ENCODE measurements around the gene ECM1. TPM values are rescaled to one million over a fixed set of nuclear protein-coding genes. Genes with fewer than 3 reads are reported as not detected.
A peak's percentile ranks its signal among the peaks of the same experiment; 100 is the strongest.

The ECM1 gene
- total and polyA plus RNA-seq, 2 donors (not counting 3 experiments of a cell fraction or from before 2014, with no cell fraction given): 7.2 to 16.6 TPM

GRCh38 chr1:150559656-150560010 is 51.7 kb downstream of the ECM1 start:
- no peaks in the 10 kb centered on the region for H3K9me1 ChIP-seq (replicated peaks; ENCODE audit: control insufficient read depth, extremely low read depth, insufficient read depth, low read length)
- ChIA-PET POLR2A (interaction anchor here (1.0 kb wide), 1 partner anchor 20 kb away, joined by 9 read pairs; the partner anchor contains the start of gene MCL1), CTCF (interaction anchor here (0.5 to 13.9 kb wide), 20 partner anchors 8 to 362 kb away, joined by 3 to 288 read pairs (median 8); partner anchors contain the start of genes ADAMTSL4, CTSK, ECM1 and ENSA)
- H3K9me3 ChIP-seq (replicated peaks; ENCODE audit: control insufficient read depth, insufficient read depth, low read length): no peaks in the 10 kb centered on the region
- intact Hi-C loops (cut with micrococcal nuclease) (loop anchor here (1.0 to 5.0 kb wide), 4 partner anchors 73 to 363 kb away; partner anchors contain the start of gene TARS2), dilution Hi-C loops (cut with MboI; ENCODE audit: extremely low pct_ligation_motif_present, low sequenced_read_pairs) (no loop called here)
- H3K9ac ChIP-seq (replicated peaks; ENCODE audit: extremely low read depth, insufficient read depth, low read length): no peak overlapping the region
- peaks cover 52% of the 10 kb centered on the region for H3K4me1 ChIP-seq (ENCODE audit: control insufficient read depth, extremely low read depth, insufficient read depth, low read length)
- H3K4me3 ChIP-seq (replicated peaks in 1 of 3; ENCODE audit: insufficient read depth in 1 of 3, low read depth in 1 of 3, low read length in 3 of 3): no peak overlapping the region
- TF ChIP-seq GATA2 (IDR thresholded peaks at IDR 0.05; ENCODE audit: insufficient read depth, insufficient read length, low read depth, low read length) (no peak), POLR2A (IDR thresholded peaks at IDR 0.05; ENCODE audit: low read depth, low read length) (no peak), POLR2AphosphoS5 (IDR thresholded peaks at IDR 0.05; ENCODE audit: insufficient read depth, low read depth, low read length) (no peak), FOS (IDR thresholded peaks at IDR 0.05; ENCODE audit: borderline replicate concordance, insufficient read depth, low read length) (no peak), JUN (IDR thresholded peaks at IDR 0.05; ENCODE audit: borderline replicate concordance, insufficient read depth, insufficient read length, low read depth) (no peak), EZH2 (IDR thresholded peaks at IDR 0.05; ENCODE audit: borderline replicate concordance, low read depth, low read length, severe bottlenecking) (no peak), MYC (IDR thresholded peaks at IDR 0.05; ENCODE audit: low read depth, low read length) (no peak), CTCF (IDR thresholded peaks at IDR 0.05; ENCODE audit: extremely low read depth in 1 of 2, insufficient read depth in 1 of 2, low read depth in 1 of 2, low read length in 2 of 2) (no peak), MAX (IDR thresholded peaks at IDR 0.05; ENCODE audit: insufficient read depth, insufficient read length) (no peak)
- no TSS peak for BruUV-seq (replicated peaks)
- H3K27ac ChIP-seq (ENCODE audit: insufficient read depth, low read depth, low read length): peak overlapping the region; percentile 62
- FAIRE-seq (no peak), DNase-seq (ENCODE audit: low read depth, low spot score) (no peak)
- H2AFZ ChIP-seq (ENCODE audit: low read depth, low read length): no peak overlapping the region
- no peak overlapping the region for H3K4me2 ChIP-seq (ENCODE audit: insufficient read depth, low read length)
- peaks cover 4% of the 10 kb centered on the region for H3K79me2 ChIP-seq (ENCODE audit: control insufficient read depth, insufficient read depth, low read length)
- H3K27me3 ChIP-seq (ENCODE audit: control insufficient read depth in 2 of 2, insufficient read depth in 2 of 2, low read length in 2 of 2): no peaks in the 10 kb centered on the region
- H3K36me3 ChIP-seq (ENCODE audit: control insufficient read depth in 2 of 2, extremely low read depth in 1 of 2, insufficient read depth in 2 of 2, low read length in 2 of 2): peaks cover 0 to 4% of the 10 kb centered on the region in 2 experiments
- H4K20me1 ChIP-seq (replicated peaks; ENCODE audit: control insufficient read depth, extremely low read depth, insufficient read depth, low read length): no peaks in the 10 kb centered on the region
